GM06990 (cell line): Measurements from ENCODE around the gene IL17REL.
"Not testable (repeated sequence)": the region's sequence is repeated elsewhere in the genome, so short reads cannot be mapped to it uniquely, and the experiment has no call there.

Experiments
- DNase-seq: peaks from one replicate; pipeline ENCODE4 v3.0.0-alpha.2; 2011; ENCODE audit not compliant: insufficient read length; ENCODE audit errors: extremely low read depth
- H3K27me3 ChIP-seq: replicated peaks from 2 replicates; pipeline ENCODE4 v1.6.0; 2011; ENCODE audit warnings: low read length; ENCODE audit not compliant: control insufficient read depth, insufficient read depth
- H3K36me3 ChIP-seq: 2 replicates; pipeline ENCODE4 v1.5.1; 2011; ENCODE audit warnings: low read length; ENCODE audit not compliant: control insufficient read depth, insufficient read depth
- H3K4me3 ChIP-seq: replicated peaks from 2 replicates; pipeline ENCODE4 v1.5.1; 2011; ENCODE audit warnings: low read depth, mild to moderate bottlenecking, control low read depth, low read length
- CTCF ChIP-seq: IDR thresholded peaks from 2 replicates; pipeline ENCODE4 v1.5.1; 2011; ENCODE audit warnings: low read length, control low read depth, mild to moderate bottlenecking, inconsistent platforms; ENCODE audit not compliant: insufficient read depth, poor library complexity, severe bottlenecking

IL17REL gene

GRCh38 chr22:49948958-49949913, 63.3 kb downstream of the IL17REL start:
- no peak overlapping the region for H3K4me3 ChIP-seq
- DNase-seq = no peak
- no peaks in the 10 kb centered on the region for H3K27me3 ChIP-seq
- no peaks in the 10 kb centered on the region for H3K36me3 ChIP-seq
- no peak for TF ChIP-seq CTCF

GRCh38 chr22:49948116-49948957, 64.2 kb downstream of the IL17REL start:
- H3K27me3 ChIP-seq = no peaks in the 10 kb centered on the region
- TF ChIP-seq CTCF = no peak
- no peaks in the 10 kb centered on the region for H3K36me3 ChIP-seq
- no peak overlapping the region for H3K4me3 ChIP-seq
- no peak for DNase-seq

- Histone ChIP-seq H3K36me3 (no peaks in the 10 kb centered on the region), H3K4me3 (no peak overlapping the region), H3K27me3 (no peaks in the 10 kb centered on the region)
- no peak for DNase-seq
- no peak for TF ChIP-seq CTCF
Observed at GRCh38 chr22:49947296-49947622, 65.3 kb downstream of the IL17REL start.

- H3K4me3 ChIP-seq = no peak overlapping the region
- H3K36me3 ChIP-seq = no peaks in the 10 kb centered on the region
- DNase-seq = no peak
- H3K27me3 ChIP-seq = no peaks in the 10 kb centered on the region
- no peak for TF ChIP-seq CTCF
Observed at GRCh38 chr22:49946612-49947295, 65.8 kb downstream of the IL17REL start.

- not testable (repeated sequence) for H3K27me3 ChIP-seq, H3K36me3 ChIP-seq, H3K4me3 ChIP-seq
- DNase-seq = peak; percentile 77
Observed at GRCh38 chr22:49945042-49945794, 67.3 kb downstream of the IL17REL start.
